ENCODE data around the gene SLC25A52. TPM values are rescaled to one million over a fixed set of nuclear protein-coding genes. Genes with fewer than 3 reads are reported as not detected.

SLC25A52 gene
- total RNA-seq, 1 donor from 2014 or later: not detected

- no peak for FAIRE-seq
- H3K4me2 ChIP-seq (ENCODE audit: low read length): no peak overlapping the region
Measured at GRCh38 chr18:31710826-31711225, 49.9 kb downstream of the SLC25A52 start.

More at GRCh38 chr18:31710826-31711225, 49.9 kb downstream of the SLC25A52 start:
- H3K9ac ChIP-seq (ENCODE audit: low read length): no peak overlapping the region
- H3K4me1 ChIP-seq (ENCODE audit: insufficient read depth, low read length): no peaks in the 10 kb centered on the region
- no peak for DNase-seq (ENCODE audit: low read depth)
- H3K36me3 ChIP-seq (ENCODE audit: insufficient read depth, low read length): no peaks in the 10 kb centered on the region
- Mint-ChIP-seq H3K27me3 (ENCODE audit: low read depth, unreplicated experiment) (no peaks in the 10 kb centered on the region), H3K4me3 (ENCODE audit: unreplicated experiment) (no peak overlapping the region), H3K27ac (ENCODE audit: unreplicated experiment) (no peak overlapping the region), H3K9me3 (ENCODE audit: unreplicated experiment) (no peaks in the 10 kb centered on the region), H3K4me1 (ENCODE audit: low read depth, unreplicated experiment) (no peaks in the 10 kb centered on the region), H3K36me3 (ENCODE audit: low read depth, unreplicated experiment) (no peaks in the 10 kb centered on the region)
- no peaks in the 10 kb centered on the region for H4K20me1 ChIP-seq (ENCODE audit: insufficient read depth, low read length)
- H3K4me3 ChIP-seq (ENCODE audit: insufficient read depth, low read depth, low read length): no peak overlapping the region
- no peak for TF ChIP-seq EZH2 (IDR thresholded peaks at IDR 0.05; ENCODE audit: insufficient read depth, low read length)
- no peak for TF ChIP-seq CTCF (IDR thresholded peaks at IDR 0.05; ENCODE audit: insufficient read depth, low read depth, low read length)
- H3K79me2 ChIP-seq (ENCODE audit: insufficient read depth, low read length): no peaks in the 10 kb centered on the region
- H2AFZ ChIP-seq (ENCODE audit: low read depth, low read length): no peak overlapping the region
- H3K9me3 ChIP-seq (ENCODE audit: insufficient read depth, low read depth, low read length): no peaks in the 10 kb centered on the region
- no peaks in the 10 kb centered on the region for H3K27me3 ChIP-seq (ENCODE audit: insufficient read depth, low read length)
- no peak overlapping the region for H3K27ac ChIP-seq (ENCODE audit: low read depth, low read length)

Other genes with a start within 250 kb of the SLC25A52 start
- gene TTR, start 169.0 kb downstream of the SLC25A52 start, total RNA-seq: not detected in 2 replicates
- gene B4GALT6, start 76.3 kb downstream of the SLC25A52 start, total RNA-seq: 17.0 and 17.7 TPM in 2 replicates
- 27.1 and 31.5 TPM in 2 replicates for gene TRAPPC8, start 182.2 kb upstream of the SLC25A52 start, total RNA-seq